Right atrium auricular region (tissue), 2 donors: ENCODE data around the gene BAIAP2L1. TPM values are rescaled to one million over a fixed set of nuclear protein-coding genes. Genes with fewer than 3 reads are reported as not detected.

Experiments used
- DNase-seq: peaks from one replicate; pipeline ENCODE4 v3.0.0-alpha.2; 2019; ENCODE audit warnings: low spot score
- H3K27ac ChIP-seq, 2 donors: fragments of 200-600 bp; sonication (generic); 1 replicate in 1 of 2; 2 replicates in 1 of 2; pipeline ENCODE4 v1.5.1; 2016 to 2019
- H3K27me3 ChIP-seq, 2 donors: fragments of 200-600 bp; sonication (generic); one replicate each; pipeline versions ENCODE4 v1.5.1 to v1.6.0; 2017 to 2019
- H3K36me3 ChIP-seq: fragments of 200-600 bp; sonication (generic); one replicate; pipeline ENCODE4 v1.5.1; 2016
- H3K4me1 ChIP-seq, 2 donors: fragments of 200-600 bp; sonication (generic); one replicate each; pipeline versions ENCODE4 v1.5.1 to v1.6.0; 2017 to 2019
- H3K4me3 ChIP-seq, 2 donors: fragments of 200-600 bp; sonication (generic); 1 replicate in 1 of 2; 2 replicates in 1 of 2; pipeline ENCODE4 v1.5.1; 2017 to 2019; ENCODE audit warnings: mild to moderate bottlenecking in 1 of 2, moderate library complexity in 1 of 2
- H3K9me3 ChIP-seq, 2 donors: fragments of 200-600 bp; sonication (generic); one replicate each; pipeline ENCODE4 v1.5.1; 2019
- total RNA-seq, 2 donors: library from RNA; depleted of rRNA; stranded (reverse); fragments of >200 nt; gene quantifications; one replicate each; pipeline ENCODE4 v1.1.0, GENCODE V29; 2016
- TF ChIP-seq, protein P1 (sequence below), 2 donors: fragments of 200-600 bp; sonication (generic); IDR thresholded peaks; one replicate each; pipeline ENCODE4 v1.5.1; 2019; ENCODE audit warnings: antibody characterized with exemption in 2 of 2

The BAIAP2L1 gene
- total RNA-seq, 2 donors from 2014 or later, result 1.1 to 1.7 TPM

DNA sequence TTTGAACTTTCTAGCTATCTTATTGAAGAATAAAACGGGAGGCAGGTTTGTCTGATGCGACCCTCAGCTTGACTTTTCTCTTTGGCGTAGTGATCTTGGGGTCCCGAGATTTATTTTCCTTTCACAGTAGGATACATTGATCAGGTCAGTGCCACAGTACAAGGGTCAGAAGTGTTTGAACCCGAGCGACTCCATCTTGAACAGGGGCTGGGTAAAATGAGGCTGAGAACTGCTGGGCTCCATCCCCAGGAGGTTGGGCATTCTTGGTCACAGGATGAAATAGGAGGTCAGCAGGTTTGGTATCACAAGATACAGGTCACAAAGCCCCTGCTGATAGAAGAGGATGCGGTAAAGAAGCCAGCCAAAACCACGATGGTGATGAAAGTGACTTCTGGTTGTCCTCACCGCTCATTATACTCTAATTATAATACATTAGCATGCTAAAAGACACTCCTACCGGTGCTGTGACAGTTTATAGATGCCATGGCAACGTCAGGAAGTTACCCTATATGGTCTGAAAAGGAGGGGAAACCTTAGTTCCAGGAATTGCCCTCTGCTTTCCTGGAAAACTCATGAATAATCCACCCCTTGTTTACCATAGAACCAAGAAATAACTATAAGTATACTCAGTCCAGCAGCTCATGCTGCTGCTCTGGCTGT, 145.8 kb downstream of the BAIAP2L1 start:
- Histone ChIP-seq H3K27me3 (no peaks in the 10 kb centered on the region), H3K27ac (no peak overlapping the region), H3K9me3 (no peaks in the 10 kb centered on the region), H3K4me1 (peaks cover 0 to 28% of the 10 kb centered on the region in 2 donors), H3K4me3 (no peak overlapping the region), H3K36me3 (no peaks in the 10 kb centered on the region)
- no peak for DNase-seq
- TF ChIP-seq, protein P1, sequence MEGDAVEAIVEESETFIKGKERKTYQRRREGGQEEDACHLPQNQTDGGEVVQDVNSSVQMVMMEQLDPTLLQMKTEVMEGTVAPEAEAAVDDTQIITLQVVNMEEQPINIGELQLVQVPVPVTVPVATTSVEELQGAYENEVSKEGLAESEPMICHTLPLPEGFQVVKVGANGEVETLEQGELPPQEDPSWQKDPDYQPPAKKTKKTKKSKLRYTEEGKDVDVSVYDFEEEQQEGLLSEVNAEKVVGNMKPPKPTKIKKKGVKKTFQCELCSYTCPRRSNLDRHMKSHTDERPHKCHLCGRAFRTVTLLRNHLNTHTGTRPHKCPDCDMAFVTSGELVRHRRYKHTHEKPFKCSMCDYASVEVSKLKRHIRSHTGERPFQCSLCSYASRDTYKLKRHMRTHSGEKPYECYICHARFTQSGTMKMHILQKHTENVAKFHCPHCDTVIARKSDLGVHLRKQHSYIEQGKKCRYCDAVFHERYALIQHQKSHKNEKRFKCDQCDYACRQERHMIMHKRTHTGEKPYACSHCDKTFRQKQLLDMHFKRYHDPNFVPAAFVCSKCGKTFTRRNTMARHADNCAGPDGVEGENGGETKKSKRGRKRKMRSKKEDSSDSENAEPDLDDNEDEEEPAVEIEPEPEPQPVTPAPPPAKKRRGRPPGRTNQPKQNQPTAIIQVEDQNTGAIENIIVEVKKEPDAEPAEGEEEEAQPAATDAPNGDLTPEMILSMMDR (IDR thresholded peaks at IDR 0.05), result no peak

DNA sequence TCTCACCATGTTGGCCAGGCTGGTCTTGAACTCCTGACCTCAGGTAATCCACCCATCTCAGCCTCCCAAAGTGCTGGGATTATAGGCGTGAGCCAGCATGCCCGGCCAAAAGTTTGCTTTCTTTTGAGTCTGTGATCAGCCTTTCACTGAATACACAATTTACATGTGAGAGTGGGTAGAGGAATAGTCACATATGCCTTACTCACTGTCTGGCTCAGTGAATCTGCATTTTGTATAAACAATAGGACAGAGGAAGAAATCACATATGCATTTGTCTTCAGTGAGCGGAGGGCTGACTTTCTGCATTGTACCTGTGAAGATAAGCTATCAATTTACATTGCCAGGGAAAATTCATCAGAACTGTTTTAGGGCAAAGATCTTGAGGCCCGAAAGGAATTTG, 146.4 kb downstream of the BAIAP2L1 start:
- Histone ChIP-seq H3K4me3 (no peak overlapping the region), H3K9me3 (no peaks in the 10 kb centered on the region), H3K27me3 (no peaks in the 10 kb centered on the region), H3K27ac (no peak overlapping the region), H3K36me3 (no peaks in the 10 kb centered on the region), H3K4me1 (peaks cover 0 to 29% of the 10 kb centered on the region in 2 donors)
- TF ChIP-seq, protein P1 (IDR thresholded peaks at IDR 0.05), result no peak
- DNase-seq, result no peak

DNA sequence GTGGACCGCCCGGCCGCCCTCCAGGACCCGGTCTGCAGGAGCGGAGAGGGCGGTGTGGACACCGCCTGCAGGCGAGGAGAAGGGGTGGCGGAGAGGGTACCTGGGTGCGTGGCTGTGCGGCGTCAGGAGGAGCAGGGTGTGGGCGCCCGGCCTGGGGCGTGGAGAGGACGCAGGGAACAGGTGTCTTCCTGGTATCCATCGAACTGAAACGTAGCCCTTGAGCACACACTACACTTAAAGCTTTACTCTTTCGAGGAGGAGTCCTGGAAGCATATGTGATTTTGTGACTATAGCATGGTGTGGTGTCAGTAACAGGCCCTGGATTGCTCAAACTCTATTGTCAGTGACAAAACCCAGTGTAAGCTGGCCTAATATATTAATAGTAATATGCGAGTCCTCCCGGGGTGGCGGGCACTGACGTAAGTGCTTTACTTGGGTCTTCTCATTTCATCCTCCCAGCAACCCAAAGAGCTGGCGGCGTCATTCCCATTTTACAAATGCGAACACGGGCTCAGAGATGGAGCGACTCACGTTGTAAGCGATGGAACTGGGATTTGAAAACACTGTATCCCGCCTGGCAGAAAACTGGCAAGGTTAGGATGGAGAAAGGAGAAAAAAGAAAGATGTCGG, 148.3 kb downstream of the BAIAP2L1 start:
- DNase-seq, result no peak
- H3K4me1 ChIP-seq, result peaks cover 0 to 36% of the 10 kb centered on the region in 2 donors
- TF ChIP-seq, protein P1 (IDR thresholded peaks at IDR 0.05), result no peak

DNA sequence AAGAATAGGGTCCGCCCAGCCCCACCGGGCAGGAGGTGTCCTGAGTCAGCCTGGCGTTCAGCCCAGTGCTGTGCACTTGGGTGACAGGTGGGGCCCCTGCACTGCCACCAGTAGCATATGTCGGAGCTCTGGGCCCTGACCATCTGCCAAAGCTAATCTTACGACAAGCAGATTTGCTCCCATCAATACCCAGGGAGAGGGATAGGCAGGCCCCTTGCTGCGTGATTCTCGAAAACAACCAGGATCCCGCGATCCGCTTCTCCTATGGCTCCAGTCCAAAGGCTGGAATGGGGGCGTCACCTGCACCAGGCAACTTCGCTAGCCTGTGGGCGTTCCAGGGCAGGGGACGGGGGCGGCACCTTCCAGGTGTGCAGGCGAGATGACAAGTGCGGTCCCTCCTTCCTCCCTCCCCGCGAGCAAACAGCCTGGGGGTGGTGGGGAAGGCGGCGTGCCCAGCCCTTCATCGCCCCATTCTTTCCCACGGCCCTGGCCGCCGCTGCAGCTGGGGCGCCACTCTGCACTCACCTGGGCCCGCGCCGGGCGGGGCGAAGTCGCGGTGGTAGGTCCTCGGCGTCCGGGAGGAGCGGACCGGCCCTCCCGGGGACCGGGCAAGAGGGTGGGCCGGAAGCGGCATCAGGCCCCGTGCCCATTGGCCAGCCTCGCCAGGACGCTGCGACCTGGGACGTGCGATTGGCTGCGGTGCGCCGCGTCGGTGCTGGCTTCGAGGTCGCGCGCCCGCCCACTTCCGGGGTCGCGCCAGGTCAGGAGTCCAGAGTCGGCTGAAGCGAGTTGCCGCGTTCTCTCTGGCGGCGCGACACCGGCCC, 149.1 kb downstream of the BAIAP2L1 start, which contains the start of gene TECPR1:
TSS of gene TECPR1 (minus strand) at position 632 of the 824 bp plus-strand sequence. CDS start 6,086 bp downstream, outside the sequence.
- peaks cover 0 to 36% of the 10 kb centered on the region in 2 donors for H3K4me1 ChIP-seq
- peak within 1 kb of the TSS; percentile 75 to 84 for H3K27ac ChIP-seq
- no peaks in the 10 kb centered on the region for H3K27me3 ChIP-seq

More for the DNA sequence above, 148.3 kb downstream of the BAIAP2L1 start:
- no peaks in the 10 kb centered on the region for H3K9me3 ChIP-seq
- peak overlapping the region; percentile 73 to 85 for H3K4me3 ChIP-seq
- no peaks in the 10 kb centered on the region for H3K36me3 ChIP-seq
- H3K27ac ChIP-seq, result peak overlapping the region; percentile 75 to 84
- no peaks in the 10 kb centered on the region for H3K27me3 ChIP-seq

DNA sequence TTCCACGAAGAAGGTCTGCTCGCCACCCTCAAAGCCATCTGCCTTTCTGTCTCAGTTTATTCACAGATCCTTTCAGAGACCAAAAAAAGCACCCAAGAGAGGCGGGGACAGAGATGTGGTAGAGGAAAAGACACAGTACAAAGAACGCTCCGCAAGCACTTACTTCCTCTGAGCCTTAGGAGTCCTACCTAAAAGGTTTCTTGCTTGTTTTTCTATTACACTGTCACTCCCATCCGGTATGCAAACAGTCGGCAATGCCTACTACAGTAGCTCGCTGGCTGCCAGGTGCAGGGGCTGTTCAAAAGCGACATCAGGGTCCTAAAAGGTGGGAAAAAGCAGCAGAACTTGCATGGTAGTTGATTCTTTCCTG, 149.7 kb downstream of the BAIAP2L1 start:
- Histone ChIP-seq H3K4me3 (peak overlapping the region; percentile 73 to 85), H3K27ac (peak overlapping the region; percentile 75 to 84), H3K27me3 (no peaks in the 10 kb centered on the region), H3K9me3 (no peaks in the 10 kb centered on the region), H3K36me3 (no peaks in the 10 kb centered on the region), H3K4me1 (peaks cover 0 to 36% of the 10 kb centered on the region in 2 donors)
- TF ChIP-seq, protein P1 (IDR thresholded peaks at IDR 0.05), result no peak
- DNase-seq, result no peak

More for the DNA sequence above, 149.1 kb downstream of the BAIAP2L1 start, which contains the start of gene TECPR1:
- peak; percentile 96 for DNase-seq
- Histone ChIP-seq H3K4me3 (peak within 1 kb of the TSS; percentile 73 to 85), H3K36me3 (no peaks in the 10 kb centered on the region), H3K9me3 (no peaks in the 10 kb centered on the region)
- TF ChIP-seq, protein P1 (IDR thresholded peaks at IDR 0.05), result no peak
